ENCODE data around the gene MAN2B1.
"Not testable (repeated sequence)": the region's sequence is repeated elsewhere in the genome, so short reads cannot be mapped to it uniquely, and the experiment has no call there.

MAN2B1 gene

GRCh38 chr19:12705654-12706331 lies 39.3 kb upstream of the MAN2B1 start:
- no peak for TF ChIP-seq CTCF (conservative IDR thresholded peaks at IDR 0.05; ENCODE audit: low read depth, low read length)
- no peak for DNase-seq (ENCODE audit: low read depth)
- H3K4me3 ChIP-seq (ENCODE audit: low read depth, low read length): no peak overlapping the region

- no peak for TF ChIP-seq CTCF (conservative IDR thresholded peaks at IDR 0.05; ENCODE audit: low read depth, low read length)
- no peak for DNase-seq (ENCODE audit: low read depth)
- no peak overlapping the region for H3K4me3 ChIP-seq (ENCODE audit: low read depth, low read length)
Observed at GRCh38 chr19:12705169-12705568, 38.6 kb upstream of the MAN2B1 start.

- TF ChIP-seq CTCF (conservative IDR thresholded peaks at IDR 0.05; ENCODE audit: low read depth, low read length): no peak
- DNase-seq (ENCODE audit: low read depth): peak; percentile 65
Observed at GRCh38 chr19:12703046-12703445, 36.5 kb upstream of the MAN2B1 start.

GRCh38 chr19:12701596-12702282 lies 35.2 kb upstream of the MAN2B1 start:
- DNase-seq (ENCODE audit: low read depth): no peak
- no peak for TF ChIP-seq CTCF (conservative IDR thresholded peaks at IDR 0.05; ENCODE audit: low read depth, low read length)
- no peak overlapping the region for H3K4me3 ChIP-seq (ENCODE audit: low read depth, low read length)

More at GRCh38 chr19:12703046-12703445, 36.5 kb upstream of the MAN2B1 start:
- no peak overlapping the region for H3K4me3 ChIP-seq (ENCODE audit: low read depth, low read length)

GRCh38 chr19:12698138-12698537 lies 31.6 kb upstream of the MAN2B1 start:
- no peak overlapping the region for H3K4me3 ChIP-seq (ENCODE audit: low read depth, low read length)
- no peak for TF ChIP-seq CTCF (conservative IDR thresholded peaks at IDR 0.05; ENCODE audit: low read depth, low read length)
- DNase-seq (ENCODE audit: low read depth): no peak

- not testable (repeated sequence) for H3K4me3 ChIP-seq (ENCODE audit: low read depth, low read length); DNase-seq (ENCODE audit: low read depth)
Observed at GRCh38 chr19:12697425-12697824, 30.9 kb upstream of the MAN2B1 start.

GRCh38 chr19:12696366-12697335 lies 30.1 kb upstream of the MAN2B1 start, which contains the start of gene FBXW9:
Gene FBXW9, minus strand, starts transcription at chr19:12696631. Its CDS starts 50 bp downstream, at chr19:12696581.
- TF ChIP-seq CTCF (conservative IDR thresholded peaks at IDR 0.05; ENCODE audit: low read depth, low read length): no peak
- peak; percentile 97 for DNase-seq (ENCODE audit: low read depth)
- H3K4me3 ChIP-seq (ENCODE audit: low read depth, low read length): peak within 1 kb of the TSS; percentile 93
